GM12872 (cell line): ENCODE data around the gene CACNA2D4.

Experiments
- TF ChIP-seq, protein P1 (sequence below): IDR thresholded peaks from 3 replicates; pipeline ENCODE4 v1.5.1; 2011; ENCODE audit warnings: low read depth, mild to moderate bottlenecking, low read length, moderate library complexity; ENCODE audit not compliant: insufficient read depth

CACNA2D4 gene

DNA sequence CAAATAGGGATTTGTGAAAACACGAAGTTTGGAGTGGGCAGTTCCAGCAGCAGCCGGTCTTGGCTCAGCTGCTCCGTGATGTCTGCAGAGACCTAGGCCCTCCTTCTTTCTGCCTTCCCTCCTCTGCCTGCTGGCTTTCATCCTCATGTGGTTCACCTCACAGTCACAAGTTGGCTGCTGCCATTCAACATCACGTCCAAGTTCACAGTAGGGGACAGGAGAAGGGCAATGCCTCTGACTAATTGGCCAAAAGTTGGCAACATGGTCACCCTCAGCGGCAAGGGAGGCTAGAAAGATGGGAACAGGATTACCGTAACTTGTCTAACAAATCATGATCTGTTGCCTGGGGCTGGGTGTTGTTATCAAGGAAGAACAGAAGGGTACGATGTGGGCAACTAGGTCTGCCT is 7.8 kb upstream of the CACNA2D4 start:
- TF ChIP-seq, protein P1, sequence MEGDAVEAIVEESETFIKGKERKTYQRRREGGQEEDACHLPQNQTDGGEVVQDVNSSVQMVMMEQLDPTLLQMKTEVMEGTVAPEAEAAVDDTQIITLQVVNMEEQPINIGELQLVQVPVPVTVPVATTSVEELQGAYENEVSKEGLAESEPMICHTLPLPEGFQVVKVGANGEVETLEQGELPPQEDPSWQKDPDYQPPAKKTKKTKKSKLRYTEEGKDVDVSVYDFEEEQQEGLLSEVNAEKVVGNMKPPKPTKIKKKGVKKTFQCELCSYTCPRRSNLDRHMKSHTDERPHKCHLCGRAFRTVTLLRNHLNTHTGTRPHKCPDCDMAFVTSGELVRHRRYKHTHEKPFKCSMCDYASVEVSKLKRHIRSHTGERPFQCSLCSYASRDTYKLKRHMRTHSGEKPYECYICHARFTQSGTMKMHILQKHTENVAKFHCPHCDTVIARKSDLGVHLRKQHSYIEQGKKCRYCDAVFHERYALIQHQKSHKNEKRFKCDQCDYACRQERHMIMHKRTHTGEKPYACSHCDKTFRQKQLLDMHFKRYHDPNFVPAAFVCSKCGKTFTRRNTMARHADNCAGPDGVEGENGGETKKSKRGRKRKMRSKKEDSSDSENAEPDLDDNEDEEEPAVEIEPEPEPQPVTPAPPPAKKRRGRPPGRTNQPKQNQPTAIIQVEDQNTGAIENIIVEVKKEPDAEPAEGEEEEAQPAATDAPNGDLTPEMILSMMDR, result no peak

DNA sequence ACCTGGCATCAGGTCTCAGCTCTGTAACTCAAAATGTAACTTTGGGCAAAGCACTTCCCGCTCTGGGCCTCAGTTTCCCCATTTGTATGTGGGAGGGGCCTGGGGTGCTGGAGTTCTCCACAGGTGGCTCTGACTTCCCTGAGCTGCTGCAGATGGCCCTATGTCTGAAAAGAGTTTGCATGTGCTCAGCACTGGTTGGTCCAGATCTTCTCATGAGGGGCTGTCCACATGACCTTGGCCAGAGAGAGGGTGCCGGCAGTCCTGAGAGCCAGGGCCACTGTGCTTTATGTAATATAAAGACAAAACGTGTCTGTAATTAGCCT is 7.2 kb upstream of the CACNA2D4 start:
- TF ChIP-seq, protein P1, result no peak

DNA sequence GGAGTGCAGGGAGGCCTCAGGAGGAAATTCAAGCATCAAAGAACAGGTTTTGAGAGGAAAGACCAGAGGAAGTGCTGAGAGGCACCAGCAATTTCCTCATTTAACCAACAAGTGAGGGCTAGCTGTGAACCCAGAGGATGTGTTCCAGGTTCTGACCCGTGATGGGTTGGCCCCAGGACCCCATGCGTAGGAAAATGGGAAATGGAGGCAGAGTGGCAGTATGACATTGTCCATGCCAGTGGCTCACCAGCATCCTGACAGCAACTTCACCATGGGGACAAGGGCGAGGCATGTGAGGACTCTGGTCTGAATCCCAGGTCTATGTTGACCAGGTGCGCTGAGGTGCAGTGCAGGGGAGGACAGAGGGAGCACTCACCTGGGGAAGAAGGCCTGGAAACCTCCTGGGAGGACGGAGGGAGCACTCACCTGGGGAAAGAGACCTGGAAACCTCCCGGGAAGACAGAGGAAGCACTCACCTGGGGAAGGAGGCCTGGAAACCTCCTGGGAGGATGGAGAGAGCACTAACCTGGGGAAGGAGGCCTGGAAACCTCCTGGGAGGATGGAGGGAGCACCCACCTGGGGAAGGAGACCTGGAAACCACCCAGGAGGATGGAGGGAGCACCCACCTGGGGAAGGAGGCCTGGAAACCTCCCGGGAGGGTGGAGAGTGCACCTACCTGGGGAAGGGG is 6.7 kb upstream of the CACNA2D4 start:
- TF ChIP-seq, protein P1, result no peak

DNA sequence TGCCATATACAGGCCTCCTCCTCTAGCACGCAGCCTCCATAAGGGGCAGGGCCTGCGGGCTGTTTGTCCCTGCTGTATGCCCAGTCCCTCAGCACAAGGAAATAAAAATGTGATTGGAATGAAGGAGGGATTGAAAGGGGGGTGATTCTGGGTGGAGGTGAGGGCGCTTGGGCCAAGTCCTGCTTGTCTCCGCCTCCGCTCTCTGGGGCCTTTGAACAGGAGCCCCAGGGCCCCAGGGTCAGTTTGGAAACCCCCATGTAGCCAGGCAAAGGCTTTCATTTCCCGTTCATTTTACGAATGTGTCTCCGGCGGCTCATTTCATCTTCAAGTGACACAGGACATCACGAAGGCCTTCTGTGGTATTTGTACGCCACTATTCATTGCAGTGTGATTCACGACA is 4.5 kb upstream of the CACNA2D4 start:
- TF ChIP-seq, protein P1, result no peak

DNA sequence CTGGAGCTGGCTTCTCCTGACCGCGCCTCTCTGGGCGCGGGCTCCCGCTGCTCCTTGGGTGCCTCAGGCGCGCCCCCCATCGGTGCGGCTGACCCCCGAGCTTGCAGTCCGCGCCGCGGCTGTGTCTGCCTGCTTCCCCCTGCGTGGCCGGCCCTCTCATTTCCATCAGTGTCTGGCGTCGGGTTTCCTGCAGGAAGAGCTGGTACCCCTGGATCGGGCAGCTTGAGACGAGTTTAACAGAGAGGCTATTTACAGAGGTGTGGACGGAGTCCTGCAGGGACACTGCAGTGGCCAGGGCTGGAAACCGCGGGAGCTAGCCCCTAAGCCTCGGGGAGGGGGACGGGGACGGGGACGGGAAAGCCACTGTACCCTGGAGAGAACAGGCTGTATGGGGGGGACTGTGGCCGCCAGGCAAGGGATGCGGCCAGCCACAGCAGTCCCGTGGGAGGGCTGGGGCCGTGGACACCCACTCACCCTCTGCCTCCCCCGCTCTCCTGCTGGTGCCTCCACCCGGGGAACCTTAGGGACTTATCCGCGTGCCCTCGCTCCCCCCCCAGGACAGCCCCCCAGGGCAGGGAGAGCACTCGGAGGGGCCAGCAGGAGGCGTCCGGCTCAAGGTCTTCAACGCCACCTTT is 3.7 kb upstream of the CACNA2D4 start:
- TF ChIP-seq, protein P1, result no peak

DNA sequence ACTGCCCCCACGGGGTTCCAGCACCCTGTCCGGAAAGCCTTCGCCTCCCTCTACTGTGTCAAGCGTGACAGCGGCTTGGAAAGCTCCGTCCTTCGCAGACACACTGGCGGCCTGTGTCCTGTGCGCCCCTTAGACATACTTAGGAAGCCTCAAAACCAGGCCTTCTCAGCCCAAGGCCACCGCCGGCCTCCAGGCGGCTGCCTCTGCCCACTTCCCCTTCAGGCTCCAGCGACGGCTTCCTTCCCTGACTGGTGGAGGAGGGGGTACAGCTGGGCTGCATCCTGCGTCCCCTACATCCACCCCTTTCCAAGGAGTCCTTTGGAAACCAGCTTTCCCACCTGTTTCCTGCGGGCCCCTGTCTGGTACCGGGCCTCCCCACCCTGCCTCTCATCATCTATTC is 2.5 kb upstream of the CACNA2D4 start:
- TF ChIP-seq, protein P1, result no peak

DNA sequence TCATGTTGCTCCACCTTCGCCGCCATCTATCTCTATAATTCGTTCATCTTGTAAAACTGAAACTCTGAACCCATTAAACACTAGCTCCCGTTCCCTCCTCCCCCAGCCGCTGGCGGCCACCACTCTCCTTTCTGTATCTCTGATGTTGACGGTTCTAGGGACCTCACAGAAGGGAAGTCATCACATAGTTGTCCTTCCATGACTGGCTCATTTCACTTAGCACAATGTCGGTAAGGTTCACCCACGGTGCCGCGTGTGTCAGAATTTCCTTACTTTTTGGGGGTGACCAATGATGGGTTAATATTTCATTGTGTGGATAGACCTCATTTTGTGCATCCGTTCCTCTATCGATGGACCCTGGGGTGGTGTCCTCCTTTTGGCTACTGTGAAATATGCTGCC is 2.0 kb upstream of the CACNA2D4 start:
- TF ChIP-seq, protein P1, result no peak

DNA sequence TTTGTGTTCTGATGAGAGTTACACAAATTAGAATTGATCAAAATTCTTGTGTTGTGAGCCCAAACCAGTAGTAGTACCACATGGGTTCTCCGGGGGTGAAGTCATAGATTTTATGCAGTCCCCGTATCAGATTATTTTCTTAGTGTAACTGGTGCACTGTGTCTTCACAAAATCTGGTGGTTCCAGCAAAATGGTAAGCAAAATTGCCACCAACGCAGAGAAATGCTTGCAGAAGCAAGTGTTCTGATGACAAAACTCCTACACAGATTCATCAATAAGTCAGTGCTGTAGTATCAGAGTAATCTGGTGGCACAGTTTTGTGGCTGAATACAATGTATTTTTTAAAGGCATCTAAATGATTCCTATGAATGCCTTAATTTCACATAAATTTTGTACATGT is 1.3 kb upstream of the CACNA2D4 start:
- TF ChIP-seq, protein P1, result no peak
